GM19438 (cell line): Measurements from ENCODE around the gene WDR26.

Experiments
- ATAC-seq: cut with Tn5 transposase; IDR thresholded peaks from one replicate; pipeline ENCODE4 v1.9.1; 2021; ENCODE audit warnings: low read depth; ENCODE audit not compliant: unreplicated experiment

Gene WDR26

DNA sequence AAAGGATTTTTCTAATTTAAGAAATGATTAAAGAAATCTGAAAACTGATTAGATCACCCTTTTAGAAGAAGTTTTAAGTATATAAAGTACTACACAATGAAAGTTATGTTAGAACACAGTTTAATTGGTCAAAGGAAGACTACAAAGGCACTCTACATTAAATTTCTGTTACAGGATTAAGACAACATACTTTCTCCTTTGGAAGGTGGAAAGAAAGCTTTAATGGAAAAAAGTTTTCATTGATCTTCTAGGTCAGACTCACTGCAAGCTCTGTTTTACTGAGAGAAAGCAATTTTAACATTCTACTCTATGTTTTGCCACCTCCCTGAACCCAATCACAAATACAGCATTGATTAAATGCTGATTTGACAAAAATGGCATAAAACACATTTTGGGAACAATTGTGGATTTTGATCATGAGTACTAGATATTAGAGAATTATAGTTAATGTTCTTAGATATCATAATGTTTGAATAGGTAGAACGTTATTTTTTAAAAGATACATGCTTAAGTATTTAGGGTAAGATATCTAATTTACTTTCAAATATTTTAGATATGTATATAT is 32.0 kb downstream of the WDR26 start:
- no peak for ATAC-seq

DNA sequence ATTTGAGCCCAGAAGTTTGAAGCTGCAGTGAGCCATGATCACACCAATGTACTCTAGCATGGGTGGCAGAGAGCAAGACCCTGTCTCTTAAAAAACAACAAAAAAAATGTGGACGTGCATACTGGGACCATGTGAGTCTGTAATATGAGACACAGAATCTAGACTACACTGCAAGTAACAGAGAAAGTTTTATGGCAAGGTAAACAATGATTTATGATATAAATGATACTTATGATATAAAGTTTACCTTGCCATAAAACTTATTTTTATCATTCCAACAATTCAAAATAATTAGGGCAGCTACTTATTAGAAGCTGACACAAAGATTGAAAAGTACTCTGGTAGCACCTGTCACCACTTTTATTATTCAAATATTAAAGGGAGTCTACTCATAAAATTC is 34.7 kb downstream of the WDR26 start:
- no peak for ATAC-seq

GRCh38 chr1:224393294-224393693 is 41.3 kb downstream of the WDR26 start:
- no peak for ATAC-seq

DNA sequence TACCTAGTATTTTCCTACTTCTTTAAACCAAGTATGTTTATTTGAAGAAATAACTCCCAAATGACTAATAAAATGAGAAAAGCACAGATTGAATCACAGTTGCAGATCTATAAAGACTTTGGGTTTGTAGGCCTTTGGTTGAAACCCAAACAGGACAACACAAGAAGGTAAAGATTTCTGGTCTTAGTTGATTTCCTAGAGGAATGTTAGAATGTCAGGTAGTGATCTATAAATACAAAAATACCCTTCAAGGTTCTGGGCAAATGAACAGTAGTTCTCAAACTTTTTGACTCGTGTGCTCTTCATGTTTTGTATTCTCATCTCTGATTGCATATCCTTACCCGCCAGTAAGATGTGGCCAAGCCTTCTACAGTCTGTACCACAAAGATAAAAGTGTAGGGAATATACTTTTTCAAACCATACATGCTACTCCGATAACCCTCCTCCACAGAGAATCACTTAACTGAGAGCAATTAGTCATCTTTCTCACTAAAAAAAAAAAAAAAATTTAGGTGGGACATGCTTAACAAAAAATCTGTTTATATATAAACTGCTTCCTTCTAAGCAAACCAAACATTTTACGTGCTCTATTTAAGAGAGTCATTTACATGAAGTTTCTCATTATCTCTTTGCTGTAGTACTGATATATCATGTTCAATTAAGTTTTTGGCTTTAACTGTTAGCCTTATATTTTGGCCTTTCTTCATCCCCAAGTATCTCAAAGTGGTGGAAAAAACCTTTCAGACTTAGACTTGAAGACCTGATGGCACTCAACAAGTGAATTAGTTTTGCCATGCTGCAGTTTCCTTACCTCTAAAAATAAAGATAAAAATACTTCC is 42.0 kb downstream of the WDR26 start:
- no peak for ATAC-seq

DNA sequence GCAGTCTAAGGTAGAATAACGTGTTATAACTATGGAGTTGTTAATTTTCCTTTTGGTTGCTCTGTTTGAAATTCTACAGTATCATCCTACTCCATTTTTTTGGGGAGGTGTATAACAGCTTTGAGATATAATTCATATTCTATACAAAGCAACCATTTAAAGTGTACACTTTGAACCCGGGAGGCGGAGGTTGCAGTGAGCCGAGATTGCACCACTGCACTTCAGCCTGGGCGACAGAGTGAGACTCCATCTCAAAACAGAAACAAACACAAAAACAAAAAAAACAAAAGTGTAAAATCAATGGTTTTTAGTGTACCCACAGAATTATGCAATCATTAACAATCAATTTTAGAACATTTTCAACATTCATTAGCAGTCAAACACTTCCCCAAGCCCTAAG is 44.1 kb downstream of the WDR26 start:
- no peak for ATAC-seq

- no peak for ATAC-seq
Observed at GRCh38 chr1:224387943-224388342, 46.7 kb downstream of the WDR26 start.

- no peak for ATAC-seq
Observed at GRCh38 chr1:224387302-224387912, 47.2 kb downstream of the WDR26 start.

GRCh38 chr1:224383218-224383617 is 51.4 kb downstream of the WDR26 start:
- no peak for ATAC-seq

DNA sequence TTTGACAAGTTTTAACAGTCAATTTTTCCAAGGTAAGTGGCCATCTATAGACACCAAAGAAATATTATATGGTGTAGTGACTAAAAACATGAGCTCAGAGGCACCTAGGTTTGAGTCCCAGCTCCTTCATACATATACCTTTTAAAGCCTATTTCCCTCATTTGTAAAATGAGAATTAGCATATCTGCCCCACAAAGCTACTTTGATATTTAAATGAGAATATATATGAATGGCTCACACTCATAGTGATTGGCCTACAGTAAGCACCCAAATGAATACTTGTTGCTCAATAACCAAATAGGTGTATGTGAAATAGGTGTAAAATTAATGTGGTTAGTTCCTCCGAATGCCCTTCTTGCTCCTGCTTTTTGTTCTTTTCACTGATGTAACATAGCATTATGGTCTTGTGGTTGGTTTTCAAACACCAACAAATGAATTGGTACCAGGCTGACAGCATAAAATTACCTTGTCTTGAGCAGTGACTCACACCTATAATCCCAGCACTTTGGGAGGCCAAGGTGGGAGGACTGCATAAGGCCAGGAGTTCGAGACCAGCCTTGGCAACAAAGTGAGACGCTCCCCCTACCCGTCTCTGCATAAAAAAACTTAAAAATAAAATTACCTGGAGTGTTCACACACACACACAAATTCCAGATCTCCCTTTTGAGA is 52.6 kb downstream of the WDR26 start:
- no peak for ATAC-seq

DNA sequence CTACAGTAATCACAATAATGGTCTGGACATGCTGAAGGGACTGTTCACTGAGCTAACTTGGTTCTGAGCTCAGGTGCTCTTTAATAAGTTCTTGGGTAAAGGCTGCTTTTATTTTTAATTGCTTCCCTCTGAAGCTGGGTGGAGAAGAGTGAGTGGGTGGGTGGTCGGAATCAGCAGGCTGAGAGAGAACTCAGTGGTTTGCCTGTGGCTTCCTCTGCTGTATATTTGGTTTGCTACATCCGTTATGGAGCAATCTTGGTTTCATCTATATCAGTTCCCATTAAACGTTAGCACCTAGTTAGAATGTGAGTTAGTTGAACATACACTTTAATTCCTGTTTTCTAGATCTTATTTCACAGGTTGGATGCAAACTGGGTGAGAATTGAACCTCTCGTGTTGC is 54.6 kb downstream of the WDR26 start:
- peak; percentile 70 for ATAC-seq

DNA sequence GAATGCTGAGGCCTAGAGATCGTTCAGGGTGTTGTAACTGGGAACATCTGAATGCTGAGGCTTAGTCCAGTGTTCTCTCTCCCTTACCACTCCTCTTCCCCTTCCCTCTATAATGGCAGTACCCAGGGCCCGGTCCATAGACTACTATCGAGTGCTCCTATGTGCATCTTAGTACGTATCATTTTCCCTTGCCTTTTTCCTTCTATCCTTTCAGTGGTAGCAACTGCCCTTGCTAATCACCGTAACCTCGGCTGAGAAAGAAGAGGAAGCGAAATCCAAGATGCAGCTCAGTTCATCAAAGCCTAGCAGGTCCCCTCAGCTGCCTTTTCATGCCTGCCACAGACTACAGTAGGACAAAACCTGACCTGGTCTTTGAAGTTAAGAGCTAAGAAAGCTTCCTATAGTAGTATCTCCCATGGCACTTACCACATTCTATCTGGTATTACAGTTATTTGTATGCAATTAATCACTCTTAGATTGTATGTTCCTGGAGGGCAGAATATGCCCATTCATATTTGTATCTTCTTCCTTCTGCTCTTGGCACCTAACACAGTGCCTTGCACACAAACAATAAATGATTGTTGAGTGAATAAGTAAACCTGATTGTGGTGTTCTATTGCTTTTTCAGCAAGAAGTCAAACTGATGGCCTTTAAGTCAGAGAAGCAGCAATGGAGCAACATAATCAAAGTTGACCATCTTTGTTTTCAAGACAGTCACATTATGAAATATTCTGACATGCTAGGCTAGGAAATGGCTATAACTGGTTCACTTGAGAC is 55.6 kb downstream of the WDR26 start:
- ATAC-seq, result peak; percentile 61

- no peak for ATAC-seq
Observed at GRCh38 chr1:224377676-224378006, 57.0 kb downstream of the WDR26 start.

GRCh38 chr1:224375059-224375458 is 59.5 kb downstream of the WDR26 start:
- no peak for ATAC-seq

- ATAC-seq, result no peak
Observed at GRCh38 chr1:224373008-224373590, 61.5 kb downstream of the WDR26 start.

DNA sequence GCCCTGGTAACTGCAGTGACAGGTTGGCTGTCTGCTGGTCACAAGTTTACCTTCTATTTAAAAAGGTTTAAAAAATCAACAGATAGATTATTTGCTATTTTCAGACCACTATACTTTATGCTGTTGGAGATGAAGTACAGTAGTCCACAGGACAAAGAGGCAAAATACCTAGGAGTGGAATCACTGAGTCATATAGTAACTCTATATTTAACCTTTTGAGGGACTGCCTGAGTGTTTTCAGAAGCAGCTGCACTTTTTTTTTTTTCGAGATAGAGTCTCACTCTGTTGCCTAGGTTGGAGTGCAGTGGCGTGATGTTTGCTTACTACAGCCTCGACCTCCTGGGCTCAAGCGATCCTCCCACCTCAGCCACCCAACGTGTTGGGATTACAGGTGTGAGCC is 66.2 kb downstream of the WDR26 start:
- ATAC-seq, result peak; percentile 67

DNA sequence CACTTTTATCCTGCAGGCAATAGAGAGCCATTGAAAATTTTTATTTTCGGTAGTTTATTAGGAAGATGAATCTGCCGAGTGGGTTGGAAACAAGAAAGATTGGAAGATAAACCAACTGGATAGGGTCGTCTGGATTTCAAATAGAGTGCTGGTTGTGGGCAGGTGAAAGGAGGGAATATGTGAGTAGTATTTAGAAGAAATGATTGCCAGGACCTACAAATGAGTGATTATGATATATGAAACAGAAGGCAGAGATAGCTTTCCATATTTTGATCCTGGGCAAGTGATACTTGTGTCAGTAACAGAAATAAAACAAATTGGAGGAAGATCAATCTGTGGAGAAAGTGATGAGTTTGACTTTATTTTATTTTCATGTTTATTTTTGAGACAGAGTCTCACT is 75.4 kb downstream of the WDR26 start:
- ATAC-seq, result no peak

DNA sequence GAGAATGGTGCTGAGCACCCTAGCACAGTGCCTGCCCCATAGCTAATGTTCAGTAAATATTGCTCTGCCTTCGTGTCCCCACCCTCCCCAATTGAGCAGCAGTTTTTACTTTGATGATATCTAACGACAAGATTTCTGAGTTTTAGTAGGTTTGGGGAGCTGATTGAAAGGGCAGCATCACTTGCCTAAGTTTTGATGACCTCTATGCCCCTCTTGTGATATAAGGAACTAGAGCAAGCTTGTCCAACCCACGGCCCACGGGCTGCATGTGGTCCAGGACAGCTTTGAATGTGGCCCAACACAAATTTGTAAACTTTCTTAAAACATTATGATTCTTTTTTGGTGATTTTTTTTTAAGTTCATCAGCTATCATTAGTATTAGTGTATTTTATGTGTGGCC is 76.4 kb downstream of the WDR26 start:
- no peak for ATAC-seq

- ATAC-seq, result no peak
Observed at GRCh38 chr1:224357626-224358124, 76.9 kb downstream of the WDR26 start.

DNA sequence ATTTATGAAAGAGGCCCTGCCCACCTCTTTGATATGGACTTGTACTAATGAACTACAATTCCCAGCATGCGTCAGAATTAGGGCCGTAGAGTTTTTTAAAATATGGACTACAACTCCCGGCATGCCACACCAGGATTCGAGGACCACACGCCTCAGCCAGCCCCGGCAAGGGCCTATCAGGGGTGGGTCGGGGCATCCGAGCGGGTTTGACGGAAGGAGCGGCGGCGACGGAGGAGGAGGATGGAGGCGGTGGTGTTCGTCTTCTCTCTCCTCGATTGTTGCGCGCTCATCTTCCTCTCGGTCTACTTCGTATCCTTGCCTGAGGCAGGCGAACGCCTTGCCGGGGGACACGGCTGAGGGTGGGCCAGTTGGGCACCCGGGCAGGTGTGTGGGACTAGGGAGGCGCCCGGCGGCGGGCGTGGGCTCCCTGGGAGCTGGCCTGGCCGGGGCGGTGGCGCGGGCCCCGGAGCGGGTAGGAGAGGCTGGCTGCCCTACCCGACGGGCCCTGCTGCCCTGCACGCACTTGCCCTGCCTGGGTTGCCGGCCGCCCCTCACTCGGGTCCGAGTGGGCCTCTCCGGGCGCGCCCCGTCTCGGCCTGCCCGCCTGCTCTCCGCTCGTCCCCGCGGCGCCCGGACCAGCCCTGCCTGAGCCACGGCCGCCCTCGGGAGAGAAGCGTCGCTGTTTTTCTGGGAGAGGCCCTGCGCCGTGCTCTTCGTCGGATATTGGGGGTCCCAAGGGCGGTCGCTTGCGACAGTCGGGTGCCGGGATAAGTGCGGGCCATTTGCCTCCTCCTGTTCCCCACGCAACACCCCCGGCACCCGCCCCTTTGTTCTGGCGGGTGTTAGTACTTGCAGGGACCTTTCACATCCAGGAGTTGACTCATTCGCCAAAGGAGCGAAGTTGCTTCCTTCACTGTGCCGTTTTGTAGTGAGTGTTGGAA is 77.6 kb downstream of the WDR26 start, which contains the start of gene CNIH4:
CNIH4 (plus strand) TSS at position 195 of the 941 bp plus-strand sequence; CDS start at position 241, 46 bp downstream.
- ATAC-seq, result peak; percentile 97
